PC-3 (cell line): ENCODE results near the gene PRDM2. TPM values are rescaled to one million over a fixed set of nuclear protein-coding genes. Genes with fewer than 3 reads are reported as not detected.

Experiments used
- ATAC-seq: fragments of 200-7000 bp; cut with Tn5 transposase; 2 replicates; pipeline ENCODE4 v1.9.1; 2020; ENCODE audit warnings: mild to moderate bottlenecking, moderate library complexity
- BruUV-seq: library from RNA; stranded (reverse); fragments of 400-500 nt; replicated peaks from 2 replicates; lab custom pipeline; 2021; lab: Mats Ljungman, UMichigan
- CTCF ChIA-PET: fragments of 300-600 bp; sonication (Branson Sonifier 250); formaldehyde crosslinking; loops from one replicate; lab custom pipeline; 2022; ENCODE audit warnings: antibody characterized with exemption; lab: Charles Lee
- POLR2A ChIA-PET: fragments of 300-600 bp; sonication (Branson Sonifier 250); formaldehyde crosslinking; loops from one replicate; lab custom pipeline; 2022; ENCODE audit warnings: antibody characterized with exemption; ENCODE audit not compliant: unreplicated experiment; lab: Charles Lee
- DNase-seq: peaks from one replicate; pipeline ENCODE4 v3.0.0-alpha.2; 2015
- H2AFZ ChIP-seq: fragments of 300-600 bp; sonication (generic); 2 replicates; pipeline ENCODE4 v1.6.0; 2016; ENCODE audit warnings: antibody characterized with exemption, low read length
- H3F3A ChIP-seq: fragments of 300-600 bp; sonication (generic); one replicate; pipeline ENCODE4 v1.6.0; 2017; ENCODE audit warnings: antibody characterized with exemption, low read length, control low read depth, mild to moderate bottlenecking; ENCODE audit not compliant: unreplicated experiment
- H3K27ac ChIP-seq: fragments of 300-600 bp; sonication (generic); 2 replicates; pipeline ENCODE4 v1.5.1; 2016; ENCODE audit warnings: mild to moderate bottlenecking, low read length
- H3K27me3 ChIP-seq: fragments of 300-600 bp; sonication (generic); 2 replicates; pipeline ENCODE4 v1.6.1; 2016; ENCODE audit warnings: low read length, mixed read lengths
- H3K36me3 ChIP-seq: fragments of 300-600 bp; sonication (generic); 2 replicates; pipeline ENCODE4 v1.6.1; 2016; ENCODE audit warnings: low read depth, mixed run types, low read length, mixed read lengths
- H3K4me1 ChIP-seq: fragments of 300-600 bp; sonication (generic); 2 replicates; pipeline ENCODE4 v1.5.1; 2016; ENCODE audit warnings: low read length; ENCODE audit not compliant: insufficient read depth
- H3K4me2 ChIP-seq: fragments of 300-600 bp; sonication (generic); 2 replicates; pipeline ENCODE4 v1.6.0; 2016; ENCODE audit warnings: low read length
- H3K4me3 ChIP-seq: fragments of 300-600 bp; sonication (generic); 2 replicates; pipeline ENCODE4 v1.5.1; 2016; ENCODE audit warnings: mild to moderate bottlenecking, low read length, mixed read lengths
- H3K79me2 ChIP-seq: fragments of 300-600 bp; sonication (generic); 2 replicates; pipeline ENCODE4 v1.6.1; 2017; ENCODE audit warnings: low read length, mixed read lengths
- H3K9ac ChIP-seq: fragments of 300-600 bp; sonication (generic); 2 replicates; pipeline ENCODE4 v1.6.0; 2016; ENCODE audit warnings: mild to moderate bottlenecking, low read length
- H3K9me2 ChIP-seq: fragments of 300-600 bp; sonication (generic); replicated peaks from 2 replicates; pipeline ENCODE4 v1.6.1; 2016; ENCODE audit warnings: mixed run types, low read length, mixed read lengths
- H3K9me3 ChIP-seq: fragments of 300-600 bp; sonication (generic); 2 replicates; pipeline ENCODE4 v1.6.1; 2016; ENCODE audit warnings: low read length, mixed read lengths
- H4K20me1 ChIP-seq: fragments of 300-600 bp; sonication (generic); 2 replicates; pipeline ENCODE4 v1.6.1; 2016; ENCODE audit warnings: low read length, mixed read lengths
- CTCF ChIP-seq: fragments of 300-600 bp; sonication (generic); conservative IDR thresholded peaks from 2 replicates; pipeline ENCODE4 v1.5.1; 2017; ENCODE audit warnings: antibody characterized with exemption, low read depth, mild to moderate bottlenecking, low read length
- EZH2 ChIP-seq: fragments of 300-600 bp; sonication (generic); IDR thresholded peaks from one replicate; pipeline ENCODE4 v1.6.1; 2017; ENCODE audit warnings: antibody characterized with exemption, mild to moderate bottlenecking, low read length; ENCODE audit not compliant: unreplicated experiment
- EZH2phosphoT487 ChIP-seq: fragments of 300-600 bp; sonication (generic); IDR thresholded peaks from 2 replicates; pipeline ENCODE4 v1.6.1; 2018; ENCODE audit warnings: mild to moderate bottlenecking, antibody characterized with exemption, low read length, borderline replicate concordance
- intact Hi-C: fragments of 100-400 bp; cut with micrococcal nuclease; formaldehyde crosslinking; loops from 2 replicates; pipeline ENCODE4 v1.9.0; 2023
- total RNA-seq: library from RNA; depleted of rRNA; stranded (reverse); fragments of >200 nt; gene quantifications from 2 replicates; pipeline ENCODE4 v1.2.3, GENCODE V29; 2014

The PRDM2 gene
- total RNA-seq, 1 experiment from 2014 or later = 9.4 TPM

DNA sequence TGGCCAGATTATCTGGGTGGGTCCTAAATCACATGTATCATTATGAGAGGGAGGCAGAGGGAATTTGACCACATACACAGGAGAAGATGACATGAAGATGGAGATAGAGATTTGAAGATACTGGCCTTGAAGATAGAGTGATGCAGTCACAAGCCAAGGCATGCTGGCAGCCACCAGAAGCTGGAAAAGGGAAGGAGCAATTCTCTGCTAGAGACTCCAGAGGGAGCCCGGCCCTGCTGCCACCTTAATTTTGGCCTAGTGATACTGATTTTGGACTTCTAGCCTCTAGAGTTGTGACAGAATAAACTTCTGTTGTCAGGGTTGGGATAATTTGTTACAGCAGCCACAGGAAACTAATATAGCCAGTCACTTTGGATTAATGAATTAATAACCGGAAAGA lies 2.2 kb upstream of the PRDM2 start:
- Histone ChIP-seq H3K4me3 (no peak overlapping the region), H3K27ac (no peak overlapping the region), H3K9me3 (no peaks in the 10 kb centered on the region), H4K20me1 (no peaks in the 10 kb centered on the region), H3K9me2 (no peaks in the 10 kb centered on the region), H3K27me3 (no peaks in the 10 kb centered on the region), H2AFZ (no peak overlapping the region), H3K4me1 (peaks cover 14% of the 10 kb centered on the region), H3K9ac (no peak overlapping the region), H3F3A (no peaks in the 10 kb centered on the region), H3K79me2 (peaks cover 28% of the 10 kb centered on the region), H3K36me3 (no peaks in the 10 kb centered on the region), H3K4me2 (no peak overlapping the region)
- intact Hi-C loops = no loop called here
- DNase-seq (peak; percentile 7), ATAC-seq (no peak)
- ChIA-PET CTCF (no interaction called here), POLR2A (no interaction called here)
- 0 out of 2 replicates have a peak, but pooled peaks have one; percentile 20 for TF ChIP-seq CTCF
- TF ChIP-seq EZH2 = no peak
- no TSS peak for BruUV-seq

DNA sequence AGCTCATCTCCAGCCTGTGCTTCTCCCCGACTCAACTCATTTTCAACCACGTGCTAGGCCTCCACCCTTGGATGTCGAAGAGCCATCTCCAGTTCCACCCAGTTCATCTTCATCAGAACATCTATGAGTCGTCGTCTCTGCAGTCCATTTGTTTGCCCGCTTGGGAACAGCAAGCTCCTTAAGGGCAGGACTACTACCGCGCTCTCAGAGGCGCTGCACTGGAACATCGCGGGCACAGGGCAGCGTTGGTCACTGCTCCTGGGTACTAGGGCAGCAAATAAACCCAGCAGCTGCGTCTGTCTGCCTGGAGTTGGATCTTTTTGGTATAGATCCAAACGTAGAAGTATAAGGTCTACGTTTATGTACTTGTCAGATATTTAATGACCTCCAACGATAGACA lies 478 bp upstream of the PRDM2 start:
- ATAC-seq (peak; percentile 28), DNase-seq (peak; percentile 17)
- H3K79me2 ChIP-seq = peaks cover 46% of the 10 kb centered on the region
- peak overlapping the region; percentile 82 for H3K9ac ChIP-seq
- H3K4me1 ChIP-seq = peaks cover 14% of the 10 kb centered on the region
- TSS peak; percentile 83 for BruUV-seq
- H4K20me1 ChIP-seq = no peaks in the 10 kb centered on the region
- peak overlapping the region; percentile 88 for H3K4me3 ChIP-seq
- H3K4me2 ChIP-seq = peak overlapping the region; percentile 93
- peak overlapping the region; percentile 99 for H2AFZ ChIP-seq
- POLR2A ChIA-PET = no interaction called here
- no peaks in the 10 kb centered on the region for H3K9me2 ChIP-seq
- no peaks in the 10 kb centered on the region for H3F3A ChIP-seq
- no peaks in the 10 kb centered on the region for H3K9me3 ChIP-seq
- TF ChIP-seq EZH2 (no peak), CTCF (no peak), EZH2phosphoT487 (no peak)
- H3K36me3 ChIP-seq = no peaks in the 10 kb centered on the region
- H3K27ac ChIP-seq = peak overlapping the region; percentile 46
- intact Hi-C loops = no loop called here
- no peaks in the 10 kb centered on the region for H3K27me3 ChIP-seq
- CTCF ChIA-PET = no interaction called here

GRCh38 chr1:13700521-13701270 lies 708 bp downstream of the PRDM2 start:
- no TSS peak for BruUV-seq
- Histone ChIP-seq H3F3A (no peaks in the 10 kb centered on the region), H2AFZ (peak overlapping the region; percentile 70), H3K4me2 (peak overlapping the region; percentile 87), H3K4me1 (peaks cover 14% of the 10 kb centered on the region), H3K79me2 (peaks cover 56% of the 10 kb centered on the region), H3K27me3 (no peaks in the 10 kb centered on the region), H3K9me3 (no peaks in the 10 kb centered on the region), H4K20me1 (no peaks in the 10 kb centered on the region), H3K36me3 (no peaks in the 10 kb centered on the region), H3K9ac (peak overlapping the region; percentile 82), H3K9me2 (no peaks in the 10 kb centered on the region), H3K4me3 (peak overlapping the region; percentile 88), H3K27ac (no peak overlapping the region)
- intact Hi-C loops = no loop called here
- ATAC-seq (peak; percentile 61), DNase-seq (peak; percentile 11)
- no peak for TF ChIP-seq EZH2phosphoT487
- TF ChIP-seq CTCF = no peak
- TF ChIP-seq EZH2 = no peak
- ChIA-PET POLR2A (no interaction called here), CTCF (no interaction called here)
